Tibial nerve (tissue), 4 donors: ENCODE data around the gene KREMEN2.

Source experiments
- EP300 ChIP-seq, 2 donors: sonication (generic); formaldehyde crosslinking; IDR thresholded peaks; one replicate each; pipeline ENCODE4 v1.6.1; 2017; ENCODE audit warnings: antibody characterized with exemption in 2 of 2, mild to moderate bottlenecking in 1 of 2
- POLR2A ChIP-seq, 2 donors: fragments of 450-650 bp; IDR thresholded peaks; one replicate each; pipeline ENCODE4 v1.6.1; 2017; ENCODE audit warnings: antibody characterized with exemption in 2 of 2, mild to moderate bottlenecking in 2 of 2, moderate library complexity in 2 of 2
- TF ChIP-seq, protein P1 (sequence below), 5 experiments: fragments of 200-600 bp in 3 of 5; fragments of 450-650 bp in 2 of 5; sonication (generic) in 3 of 5; IDR thresholded peaks; one replicate each; pipeline ENCODE4 v1.5.1; 2016 to 2019; ENCODE audit warnings: antibody characterized with exemption in 5 of 5, mild to moderate bottlenecking in 3 of 5, moderate library complexity in 2 of 5

DNA sequence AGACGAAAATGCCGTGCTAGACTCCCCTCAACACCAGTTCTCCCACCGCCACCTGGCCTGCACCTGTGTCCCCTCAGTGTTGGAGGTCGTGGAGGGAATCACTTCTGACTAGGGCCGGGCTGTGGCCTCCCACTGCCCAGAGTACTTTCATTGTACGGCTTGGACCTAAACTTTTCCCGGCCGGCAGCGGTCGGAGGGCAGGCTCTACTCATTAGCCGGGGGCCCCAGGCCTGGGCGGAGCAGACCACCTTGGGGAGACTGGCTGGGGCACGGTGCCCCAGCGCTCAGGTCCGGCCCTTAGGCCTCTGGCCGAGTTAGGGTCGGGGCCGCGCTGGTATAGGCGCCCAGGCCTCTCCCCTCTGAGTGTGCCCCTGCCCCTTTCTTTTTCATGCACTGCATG, 53.3 kb downstream of the KREMEN2 start:
- TF ChIP-seq, protein P1, sequence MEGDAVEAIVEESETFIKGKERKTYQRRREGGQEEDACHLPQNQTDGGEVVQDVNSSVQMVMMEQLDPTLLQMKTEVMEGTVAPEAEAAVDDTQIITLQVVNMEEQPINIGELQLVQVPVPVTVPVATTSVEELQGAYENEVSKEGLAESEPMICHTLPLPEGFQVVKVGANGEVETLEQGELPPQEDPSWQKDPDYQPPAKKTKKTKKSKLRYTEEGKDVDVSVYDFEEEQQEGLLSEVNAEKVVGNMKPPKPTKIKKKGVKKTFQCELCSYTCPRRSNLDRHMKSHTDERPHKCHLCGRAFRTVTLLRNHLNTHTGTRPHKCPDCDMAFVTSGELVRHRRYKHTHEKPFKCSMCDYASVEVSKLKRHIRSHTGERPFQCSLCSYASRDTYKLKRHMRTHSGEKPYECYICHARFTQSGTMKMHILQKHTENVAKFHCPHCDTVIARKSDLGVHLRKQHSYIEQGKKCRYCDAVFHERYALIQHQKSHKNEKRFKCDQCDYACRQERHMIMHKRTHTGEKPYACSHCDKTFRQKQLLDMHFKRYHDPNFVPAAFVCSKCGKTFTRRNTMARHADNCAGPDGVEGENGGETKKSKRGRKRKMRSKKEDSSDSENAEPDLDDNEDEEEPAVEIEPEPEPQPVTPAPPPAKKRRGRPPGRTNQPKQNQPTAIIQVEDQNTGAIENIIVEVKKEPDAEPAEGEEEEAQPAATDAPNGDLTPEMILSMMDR (IDR thresholded peaks at IDR 0.05): no peak
- TF ChIP-seq POLR2A (IDR thresholded peaks at IDR 0.05) (no peak), EP300 (IDR thresholded peaks at IDR 0.05) (no peak)
